PFSK-1 (cell line): Measurements from ENCODE around the gene RSRC1.

Experiments
- FOXP2 ChIP-seq: optimal IDR thresholded peaks from 2 replicates; pipeline ENCODE3; 2011; ENCODE audit warnings: borderline replicate concordance, control low read depth, inconsistent platforms; ENCODE audit not compliant: insufficient read depth; ENCODE audit errors: extremely low read length, extremely low read depth
- POLR2AphosphoS5 ChIP-seq: IDR thresholded peaks from 2 replicates; pipeline ENCODE4 v1.6.1; 2012; ENCODE audit warnings: low read depth, mild to moderate bottlenecking, control low read depth, low read length, moderate library complexity
- REST ChIP-seq, 2 experiments: IDR thresholded peaks; 2 replicates each; pipeline versions ENCODE4 v1.6.1 to v1.8.0; 2011 to 2012; ENCODE audit warnings: low read depth in 2 of 2, low read length in 2 of 2, control low read depth in 1 of 2, inconsistent platforms in 1 of 2, mild to moderate bottlenecking in 1 of 2, moderate library complexity in 1 of 2; ENCODE audit not compliant: insufficient read depth in 1 of 2
- SIN3A ChIP-seq: IDR thresholded peaks from 2 replicates; pipeline ENCODE4 v1.6.1; 2012; ENCODE audit warnings: mild to moderate bottlenecking, low read length, moderate library complexity, borderline replicate concordance; ENCODE audit not compliant: insufficient read depth
- TAF1 ChIP-seq: IDR thresholded peaks from 2 replicates; pipeline ENCODE4 v1.6.1; 2012; ENCODE audit warnings: low read length, control low read depth, borderline replicate concordance; ENCODE audit not compliant: insufficient read depth

DNA sequence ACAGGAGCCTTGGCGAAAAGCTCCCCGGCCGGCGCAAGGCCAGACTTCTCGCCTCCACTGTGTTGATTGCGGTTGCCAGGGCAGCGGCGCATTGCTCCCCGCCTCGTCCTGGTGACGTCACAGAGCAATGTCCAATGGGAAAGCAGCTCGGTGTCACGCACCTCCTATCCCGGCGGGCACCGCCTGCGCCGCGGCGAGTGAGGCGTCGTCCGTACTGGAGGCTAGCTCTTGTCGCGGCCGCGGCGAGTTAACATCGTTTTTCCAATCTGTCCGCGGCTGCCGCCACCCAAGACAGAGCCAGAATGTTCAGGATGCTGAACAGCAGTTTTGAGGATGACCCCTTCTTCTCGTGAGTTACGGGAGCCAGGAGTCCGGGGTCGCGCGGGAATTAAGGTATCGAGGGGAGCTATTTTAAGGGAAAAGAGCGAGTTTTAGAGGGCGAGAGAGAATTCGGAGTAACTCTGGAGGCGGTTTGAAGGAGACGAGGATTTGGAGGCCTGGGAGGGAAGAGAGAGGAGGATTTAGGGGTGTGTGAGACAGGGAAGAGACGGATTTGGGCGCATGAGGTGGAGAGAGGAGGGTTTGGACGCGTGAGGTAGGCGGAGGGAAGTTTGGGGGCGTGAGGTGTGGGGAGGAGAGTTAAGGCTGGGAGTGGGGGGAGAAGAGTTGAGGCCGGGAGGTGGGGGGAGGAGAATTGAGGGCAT is 461.3 kb downstream of the RSRC1 start, which contains the start of gene MLF1:
- TF ChIP-seq POLR2AphosphoS5, result no peak
- no peak for TF ChIP-seq REST (IDR thresholded peaks at IDR 0.05; ENCODE audit: insufficient read depth in 1 of 2, low read depth in 2 of 2, low read length in 2 of 2)
- TF ChIP-seq TAF1, result no peak
- no peak for TF ChIP-seq SIN3A
- peak; percentile 94 for TF ChIP-seq FOXP2
